BE2C (cell line): ENCODE measurements around the gene CKS1B.
"Not testable (repeated sequence)": the region's sequence is repeated elsewhere in the genome, so short reads cannot be mapped to it uniquely, and the experiment has no call there.

Experiments
- DNase-seq: peaks from one replicate; pipeline ENCODE4 v3.0.0-alpha.2; 2020
- H3K27me3 ChIP-seq: fragments of 250-450 bp; sonication (Bioruptor Pico); 2 replicates; pipeline ENCODE4 v1.5.1; 2020; ENCODE audit warnings: mild to moderate bottlenecking
- H3K36me3 ChIP-seq: fragments of 250-450 bp; sonication (Bioruptor Pico); 2 replicates; pipeline ENCODE4 v1.5.1; 2020; ENCODE audit warnings: mild to moderate bottlenecking
- H3K4me1 ChIP-seq: fragments of 250-450 bp; sonication (Bioruptor Pico); 2 replicates; pipeline ENCODE4 v1.5.1; 2020
- H3K4me3 ChIP-seq: 2 replicates; pipeline ENCODE4 v1.5.1; 2011; ENCODE audit warnings: low read depth, low read length
- H3K9me3 ChIP-seq: fragments of 250-450 bp; sonication (Bioruptor Pico); 2 replicates; pipeline ENCODE4 v1.5.1; 2020
- CTCF ChIP-seq: IDR thresholded peaks from 2 replicates; pipeline ENCODE4 v1.5.1; 2012; ENCODE audit warnings: mild to moderate bottlenecking, low read depth, low read length

Gene CKS1B

GRCh38 chr1:154993572-154994268, 19.2 kb downstream of the CKS1B start, which contains the start of gene LENEP:
Gene LENEP, plus strand, starts transcription at chr1:154993586. Its CDS starts 22 bp downstream, at chr1:154993608.
- DNase-seq = no peak
- no peak within 1 kb of the TSS for H3K4me3 ChIP-seq
- H3K4me1 ChIP-seq = peaks cover under 1% of the 10 kb centered on the region; the same call in 1 of the 2 replicates

GRCh38 chr1:154994269-154994587, 19.7 kb downstream of the CKS1B start:
- H3K9me3 ChIP-seq = no peaks in the 10 kb centered on the region
- H3K4me1 ChIP-seq = peaks cover 3% of the 10 kb centered on the region; the same call in 1 of the 2 replicates
- DNase-seq = no peak
- H3K27me3 ChIP-seq = no peaks in the 10 kb centered on the region
- H3K36me3 ChIP-seq = peaks cover 22% of the 10 kb centered on the region
- no peak for TF ChIP-seq CTCF
- no peak overlapping the region for H3K4me3 ChIP-seq

More at GRCh38 chr1:154993572-154994268, 19.2 kb downstream of the CKS1B start, which contains the start of gene LENEP:
- H3K36me3 ChIP-seq = peaks cover 27% of the 10 kb centered on the region
- H3K9me3 ChIP-seq = no peaks in the 10 kb centered on the region
- TF ChIP-seq CTCF = no peak
- no peaks in the 10 kb centered on the region for H3K27me3 ChIP-seq

DNA sequence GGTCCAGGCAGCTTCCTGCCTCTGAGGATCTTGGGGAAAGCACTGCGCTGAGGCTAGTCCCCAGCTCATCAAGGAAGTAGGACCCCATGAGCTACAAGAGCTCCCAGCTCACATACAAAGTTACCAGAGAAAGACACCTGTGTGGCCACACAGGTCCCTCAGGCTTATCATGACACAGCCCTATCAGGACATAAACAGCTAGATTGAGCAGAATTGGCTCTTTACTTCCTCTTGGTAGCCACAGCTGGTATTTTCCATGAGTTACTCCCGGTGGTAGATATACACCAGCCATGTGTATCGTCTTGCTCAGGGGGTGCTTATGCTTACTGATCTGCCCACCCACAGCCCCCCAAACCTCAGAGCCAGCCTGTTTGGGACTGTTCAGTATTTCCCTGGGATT, 20.1 kb downstream of the CKS1B start:
- Histone ChIP-seq H3K27me3 (no peaks in the 10 kb centered on the region), H3K9me3 (no peaks in the 10 kb centered on the region), H3K4me3 (no peak overlapping the region), H3K4me1 (peaks cover 3% of the 10 kb centered on the region; the same call in 1 of the 2 replicates), H3K36me3 (peaks cover 18% of the 10 kb centered on the region)
- TF ChIP-seq CTCF = no peak
- DNase-seq = no peak

- not testable (repeated sequence) for H3K4me3 ChIP-seq, H3K27me3 ChIP-seq, H3K4me1 ChIP-seq, H3K36me3 ChIP-seq, H3K9me3 ChIP-seq
- peak; percentile 61 for DNase-seq
- TF ChIP-seq CTCF = peak; percentile 57
These were observed 21.0 kb downstream of the CKS1B start for GRCh38 chr1:154995301-154995983.

GRCh38 chr1:154996966-154997701, 22.7 kb downstream of the CKS1B start:
- DNase-seq = no peak
- Histone ChIP-seq H3K27me3 (no peaks in the 10 kb centered on the region), H3K36me3 (no peaks in the 10 kb centered on the region), H3K4me1 (peaks cover 3% of the 10 kb centered on the region; the same call in 1 of the 2 replicates), H3K4me3 (no peak overlapping the region), H3K9me3 (no peaks in the 10 kb centered on the region)
- no peak for TF ChIP-seq CTCF
